Transverse colon (tissue), 4 donors: ENCODE results near the gene LCLAT1. TPM values are rescaled to one million over a fixed set of nuclear protein-coding genes. Genes with fewer than 3 reads are reported as not detected.

Experiments used
- DNase-seq: peaks from one replicate; pipeline ENCODE4 v3.0.0-alpha.2; 2019
- H3K27ac ChIP-seq, 4 donors: fragments of 200-600 bp; sonication (generic); 2 replicates each; pipeline ENCODE4 v1.5.1; 2016 to 2018; ENCODE audit warnings: inconsistent platforms in 4 of 4
- H3K27me3 ChIP-seq: fragments of 200-600 bp; sonication (generic); 2 replicates; pipeline ENCODE4 v1.5.1; 2017; ENCODE audit warnings: inconsistent platforms
- H3K36me3 ChIP-seq, 4 donors: fragments of 200-600 bp; sonication (generic); 2 replicates each; pipeline ENCODE4 v1.5.1; 2017 to 2019; ENCODE audit warnings: inconsistent platforms in 4 of 4
- H3K4me1 ChIP-seq, 4 donors: fragments of 200-600 bp; sonication (generic); 2 replicates each; pipeline ENCODE4 v1.5.1; 2017 to 2020; ENCODE audit warnings: inconsistent platforms in 4 of 4
- H3K4me3 ChIP-seq, 4 donors: fragments of 200-600 bp; sonication (generic); 1 replicate in 1 of 4; 2 replicates in 3 of 4; pipeline versions ENCODE4 v1.5.1 to v1.6.1; 2017 to 2019; ENCODE audit warnings: inconsistent platforms in 4 of 4
- H3K9me3 ChIP-seq, 2 donors: fragments of 200-600 bp; sonication (generic); 2 replicates each; pipeline ENCODE4 v1.5.1; 2017 to 2019; ENCODE audit warnings: inconsistent platforms in 2 of 2
- CTCF ChIP-seq, 5 experiments: fragments of 200-600 bp in 3 of 5; fragments of 450-650 bp in 2 of 5; sonication (generic) in 3 of 5; IDR thresholded peaks; 1 replicate in 2 of 5; 2 replicates in 3 of 5; pipeline ENCODE4 v1.5.1; 2016 to 2017; ENCODE audit warnings: antibody characterized with exemption in 5 of 5, inconsistent platforms in 3 of 5, mild to moderate bottlenecking in 2 of 5, moderate library complexity in 1 of 5
- EP300 ChIP-seq: sonication (generic); formaldehyde crosslinking; IDR thresholded peaks from one replicate; pipeline ENCODE4 v1.6.1; 2017; ENCODE audit warnings: antibody characterized with exemption, low read depth
- POLR2A ChIP-seq: fragments of 450-650 bp; IDR thresholded peaks from one replicate; pipeline ENCODE4 v1.6.1; 2016; ENCODE audit warnings: antibody characterized with exemption, mild to moderate bottlenecking, moderate library complexity
- POLR2AphosphoS5 ChIP-seq, 3 donors: sonication (generic); formaldehyde crosslinking; IDR thresholded peaks; one replicate each; pipeline ENCODE4 v1.6.1; 2016; ENCODE audit warnings: antibody characterized with exemption in 3 of 3
- WGBS, 2 donors: methylation state at CpG; one replicate each; pipeline ENCODE4 v1.1.5; 2018; ENCODE audit warnings: low coverage in 1 of 2; 5-methylcytosine and 5-hydroxymethylcytosine counted together
- in situ Hi-C, 4 donors: fragments of 200-750 bp; cut with MboI; loops; one replicate each; pipeline versions ENCODE4 v1.15.0 to v1.15.1; 2017; ENCODE audit warnings: low sequenced_read_pairs in 3 of 4, low pct_ligation_motif_present in 1 of 4, low pct_unique_long_range_greater_than_20kb in 1 of 4
- intact Hi-C: fragments of 100-400 bp; cut with DNase I; formaldehyde crosslinking; loops from one replicate; pipeline ENCODE4 v1.15.1; 2023; ENCODE audit warnings: low total_unique reads
- total RNA-seq, 4 donors: library from RNA; depleted of rRNA; stranded (reverse); fragments of >200 nt; gene quantifications; one replicate each; pipeline ENCODE4 v1.1.0, GENCODE V29; 2016

LCLAT1 gene
- total RNA-seq, 4 donors from 2014 or later: 10.9 to 26.5 (median 16.6) TPM

DNA sequence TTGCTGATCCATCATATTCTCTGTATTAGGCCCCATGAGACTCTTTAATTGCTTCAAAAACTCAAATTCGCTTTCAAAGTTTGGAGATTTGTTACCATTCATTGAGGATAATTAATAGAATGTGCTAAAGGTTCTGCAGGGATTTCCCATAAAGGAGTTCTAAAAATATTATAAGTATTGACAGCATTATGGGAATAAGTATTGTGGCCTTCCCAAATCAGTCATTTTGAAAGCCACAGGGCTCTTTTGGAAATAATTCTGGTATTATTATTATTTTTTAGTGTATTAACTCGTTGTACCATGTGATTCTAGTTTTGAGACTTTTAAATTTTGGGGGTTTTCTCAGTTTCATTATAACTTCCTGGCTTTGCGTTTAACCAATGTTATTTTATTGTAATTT lies 37.1 kb downstream of the LCLAT1 start:
- Histone ChIP-seq H3K27me3 (no peaks in the 10 kb centered on the region), H3K4me1 (peaks cover 8 to 28% (median 21%) of the 10 kb centered on the region in 4 donors), H3K36me3 (no peaks in the 10 kb centered on the region), H3K9me3 (no peaks in the 10 kb centered on the region), H3K27ac (no peak overlapping the region), H3K4me3 (no peak overlapping the region)
- DNase-seq: no peak
- WGBS, 2 donors: 80 to 81% methylated on average over 3 of the region's 3 CpGs
- TF ChIP-seq CTCF (IDR thresholded peaks at IDR 0.05) (no peak), EP300 (no peak), POLR2A (no peak), POLR2AphosphoS5 (IDR thresholded peaks at IDR 0.05) (no peak)
- in situ Hi-C loops (no loop called here), intact Hi-C loops (no loop called here)

DNA sequence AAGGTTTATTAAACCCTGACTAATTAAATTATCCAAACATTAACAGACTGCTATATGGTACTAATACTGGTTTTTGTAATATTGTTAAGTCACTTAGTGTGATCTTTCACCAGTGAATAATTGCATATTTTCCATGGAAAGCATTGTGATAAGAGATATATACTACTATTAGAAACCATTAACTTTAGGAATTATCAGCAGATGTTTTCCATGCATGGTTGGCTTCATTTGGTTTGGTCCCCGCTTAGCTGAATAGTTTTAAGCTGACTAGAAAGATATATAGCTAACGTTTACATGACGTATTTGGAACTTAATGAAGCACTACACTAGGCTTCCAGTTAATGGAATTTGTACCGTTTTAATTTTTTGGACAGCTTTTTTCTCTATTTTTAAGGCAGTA lies 37.9 kb downstream of the LCLAT1 start:
- Histone ChIP-seq H3K27me3 (no peaks in the 10 kb centered on the region), H3K9me3 (no peaks in the 10 kb centered on the region), H3K4me1 (peaks cover 8 to 28% (median 21%) of the 10 kb centered on the region in 4 donors), H3K4me3 (no peak overlapping the region), H3K27ac (no peak overlapping the region), H3K36me3 (no peaks in the 10 kb centered on the region)
- in situ Hi-C loops: no loop called here
- intact Hi-C loops: no loop called here
- TF ChIP-seq EP300 (no peak), POLR2A (no peak), CTCF (IDR thresholded peaks at IDR 0.05) (no peak), POLR2AphosphoS5 (IDR thresholded peaks at IDR 0.05) (no peak)
- WGBS, 2 donors: 73 to 87% methylated on average over 4 of the region's 4 CpGs
- no peak for DNase-seq

DNA sequence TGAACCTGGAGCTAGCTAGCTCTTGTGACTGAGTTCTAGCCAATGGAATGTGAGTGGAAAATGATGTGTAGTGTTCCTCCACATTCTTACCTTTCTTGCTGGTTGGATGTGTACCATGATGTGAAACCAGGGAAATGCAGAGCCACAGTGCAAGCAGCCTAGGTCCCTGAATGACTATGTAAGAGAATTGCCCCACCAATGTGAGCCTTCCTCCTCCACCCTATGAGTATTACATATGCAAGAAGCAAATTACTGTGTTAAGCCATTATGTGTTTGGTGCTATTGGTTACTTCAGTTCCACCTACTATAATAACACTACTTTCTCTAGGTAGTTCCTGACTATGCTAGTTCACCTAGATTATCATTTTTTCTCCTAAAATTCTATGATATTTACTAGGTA lies 39.6 kb downstream of the LCLAT1 start:
- in situ Hi-C loops (no loop called here), intact Hi-C loops (no loop called here)
- H3K4me1 ChIP-seq: peaks cover 5 to 15% (median 8%) of the 10 kb centered on the region in 4 donors
- no peaks in the 10 kb centered on the region for H3K9me3 ChIP-seq
- H3K27ac ChIP-seq: no peak overlapping the region
- no peak overlapping the region for H3K4me3 ChIP-seq
- no peaks in the 10 kb centered on the region for H3K36me3 ChIP-seq
- DNase-seq: no peak
- H3K27me3 ChIP-seq: no peaks in the 10 kb centered on the region
- TF ChIP-seq POLR2AphosphoS5 (IDR thresholded peaks at IDR 0.05): no peak
- TF ChIP-seq EP300: no peak
- TF ChIP-seq POLR2A: no peak
- TF ChIP-seq CTCF (IDR thresholded peaks at IDR 0.05): no peak

DNA sequence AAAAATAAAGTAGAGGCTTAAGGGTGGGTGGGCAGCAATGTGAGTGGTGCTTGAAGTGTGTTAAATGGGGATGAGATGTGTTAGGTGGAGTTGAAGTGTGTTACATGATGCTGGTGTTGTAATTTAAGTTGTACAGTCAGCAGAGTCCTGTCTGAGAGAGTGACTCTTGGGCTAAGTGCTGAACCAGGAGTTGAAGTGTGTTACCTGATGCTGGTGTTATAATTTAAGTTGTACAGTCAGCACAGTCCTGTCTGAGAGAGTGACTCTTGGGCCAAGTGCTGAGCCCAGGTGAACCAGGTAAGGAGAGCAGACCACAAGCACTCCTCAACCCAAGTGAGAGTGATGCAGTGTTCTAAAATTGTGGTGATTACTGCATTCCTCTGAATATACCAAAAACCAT lies 40.6 kb downstream of the LCLAT1 start:
- Histone ChIP-seq H3K27ac (no peak overlapping the region), H3K9me3 (no peaks in the 10 kb centered on the region), H3K4me1 (peaks cover 0 to 6% (median 0%) of the 10 kb centered on the region in 4 donors), H3K4me3 (no peak overlapping the region), H3K27me3 (no peaks in the 10 kb centered on the region), H3K36me3 (no peaks in the 10 kb centered on the region)
- TF ChIP-seq CTCF (IDR thresholded peaks at IDR 0.05): no peak
- no peak for TF ChIP-seq POLR2AphosphoS5 (IDR thresholded peaks at IDR 0.05)
- no peak for TF ChIP-seq EP300
- no peak for TF ChIP-seq POLR2A
- in situ Hi-C loops (no loop called here), intact Hi-C loops (no loop called here)
- DNase-seq: no peak
